ENCODE measurements around the gene SIN3A. TPM values are rescaled to one million over a fixed set of nuclear protein-coding genes. Genes with fewer than 3 reads are reported as not detected.

Gene SIN3A
- total RNA-seq, 1 experiment from 2014 or later = 107 TPM

GRCh38 chr15:75325922-75326321 lies 125.6 kb downstream of the SIN3A start:
- in situ Hi-C loops (cut with HindIII; ENCODE audit: low pct_unique_long_range_greater_than_20kb, low sequenced_read_pairs) (no loop called here), intact Hi-C loops (cut with micrococcal nuclease; ENCODE audit: unreplicated experiment) (no loop called here)
- Histone ChIP-seq H3K9me3 (ENCODE audit: control insufficient read depth, insufficient read depth, low read depth, low read length) (no peaks in the 10 kb centered on the region), H3K4me1 (ENCODE audit: control insufficient read depth, insufficient read depth, low read length) (no peaks in the 10 kb centered on the region), H3K4me3 (ENCODE audit: low read depth in 2 of 2, low read length in 2 of 2) (no peak overlapping the region), H3K36me3 (ENCODE audit: control insufficient read depth, insufficient read depth, low read length) (no peaks in the 10 kb centered on the region), H3K27me3 (ENCODE audit: control insufficient read depth, insufficient read depth, low read length) (no peaks in the 10 kb centered on the region), H3K27ac (ENCODE audit: low read length) (no peak overlapping the region)
- no peak for ATAC-seq
- BruUV-seq (replicated peaks) = no TSS peak
- TF ChIP-seq CTCF (IDR thresholded peaks at IDR 0.05) (no peak), REST (IDR thresholded peaks at IDR 0.05; ENCODE audit: insufficient read depth in 1 of 2, low read depth in 2 of 2, low read length in 1 of 2) (no peak), TCF7L2 (IDR thresholded peaks at IDR 0.05; ENCODE audit: low read depth, low read length) (no peak), POLR2AphosphoS5 (IDR thresholded peaks at IDR 0.05; ENCODE audit: low read depth, low read length) (no peak), SIN3A (IDR thresholded peaks at IDR 0.05; ENCODE audit: borderline replicate concordance, insufficient read depth, low read depth, low read length) (no peak)
- no peak for DNase-seq (ENCODE audit: low read depth, low spot score)
- CTCF ChIA-PET = no interaction called here
- POLR2A ChIA-PET = no interaction called here

GRCh38 chr15:75321711-75322110 lies 129.8 kb downstream of the SIN3A start:
- TF ChIP-seq POLR2AphosphoS5 (IDR thresholded peaks at IDR 0.05; ENCODE audit: low read depth, low read length) = no peak
- Histone ChIP-seq H3K36me3 (ENCODE audit: control insufficient read depth, insufficient read depth, low read length) (no peaks in the 10 kb centered on the region), H3K27ac (ENCODE audit: low read length) (no peak overlapping the region), H3K4me1 (ENCODE audit: control insufficient read depth, insufficient read depth, low read length) (no peaks in the 10 kb centered on the region), H3K27me3 (ENCODE audit: control insufficient read depth, insufficient read depth, low read length) (no peaks in the 10 kb centered on the region), H3K4me3 (ENCODE audit: low read depth in 2 of 2, low read length in 2 of 2) (no peak overlapping the region), H3K9me3 (ENCODE audit: control insufficient read depth, insufficient read depth, low read depth, low read length) (no peaks in the 10 kb centered on the region)
- intact Hi-C loops (cut with micrococcal nuclease; ENCODE audit: unreplicated experiment) = no loop called here
- BruUV-seq (replicated peaks) = no TSS peak
- DNase-seq (ENCODE audit: low read depth, low spot score) (no peak), ATAC-seq (no peak)
- ChIA-PET CTCF (no interaction called here), POLR2A (interaction anchor here (0.5 to 0.6 kb wide), 2 partner anchors 83 to 292 kb away, joined by 4 to 10 read pairs; no protein-coding TSS in a partner anchor)
- in situ Hi-C loops (cut with HindIII; ENCODE audit: low pct_unique_long_range_greater_than_20kb, low sequenced_read_pairs) = no loop called here

Small RNAs within 50 kb of the gene (microRNA-seq; reads per million reads assigned to microRNA genes)
- gene MIR631 (ENCODE audit: unreplicated experiment) = not detected

Other genes starting within 250 kb of the SIN3A start
- 17.6 TPM for gene C15orf39, start 249.8 kb downstream of the SIN3A start, total RNA-seq (2021; ENCODE audit: unreplicated experiment)
- not detected for gene GOLGA6C, start 193.4 kb downstream of the SIN3A start, total RNA-seq (2021; ENCODE audit: unreplicated experiment)
- gene GOLGA6D, start 168.9 kb downstream of the SIN3A start, total RNA-seq (2021; ENCODE audit: unreplicated experiment) = not detected
- gene COMMD4, start 115.6 kb downstream of the SIN3A start, total RNA-seq (2021; ENCODE audit: unreplicated experiment) = 250 TPM
- 3.4 TPM for gene NEIL1, start 104.7 kb downstream of the SIN3A start, total RNA-seq (2021; ENCODE audit: unreplicated experiment)
- 127 TPM for gene MAN2C1, start 83.1 kb downstream of the SIN3A start, total RNA-seq (2021; ENCODE audit: unreplicated experiment)
- 38.4 TPM for gene PTPN9, start 127.6 kb upstream of the SIN3A start, total RNA-seq (2021; ENCODE audit: unreplicated experiment)
- gene SNUPN, start 174.0 kb upstream of the SIN3A start, total RNA-seq (2021; ENCODE audit: unreplicated experiment) = 52.1 TPM
- 56.0 TPM for gene IMP3, start 188.5 kb upstream of the SIN3A start, total RNA-seq (2021; ENCODE audit: unreplicated experiment)
- 17.0 TPM for gene SNX33, start 196.2 kb upstream of the SIN3A start, total RNA-seq (2021; ENCODE audit: unreplicated experiment)

Measured in Panc1 (cell line).